IMR-90 (cell line): Measurements from ENCODE around the gene GHR. TPM values are rescaled to one million over a fixed set of nuclear protein-coding genes. Genes with fewer than 3 reads are reported as not detected.

Experiments
- ATAC-seq: fragments of 200-7000 bp; cut with Tn5 transposase; 2 replicates; pipeline ENCODE4 v1.9.1; 2020; ENCODE audit warnings: low read depth, mild to moderate bottlenecking, moderate library complexity
- BruUV-seq: library from RNA; stranded (reverse); fragments of 400-500 nt; replicated peaks from 2 replicates; lab custom pipeline; 2021; lab: Mats Ljungman, UMichigan
- CTCF ChIA-PET: fragments of 300-600 bp; formaldehyde crosslinking; extraction: SDS; loops from one replicate; lab custom pipeline; 2021; ENCODE audit warnings: antibody characterized with exemption; lab: Yijun Ruan, JAX
- POLR2A ChIA-PET: fragments of 300-600 bp; sonication (Branson Sonifier 250); formaldehyde crosslinking; loops from one replicate; lab custom pipeline; 2022; ENCODE audit warnings: antibody characterized with exemption; ENCODE audit not compliant: unreplicated experiment; lab: Charles Lee
- DNase-seq: peaks from one replicate; pipeline ENCODE4 v3.0.0; 2013
- H2AFZ ChIP-seq: replicated peaks from 2 replicates; pipeline ENCODE3; 2013; ENCODE audit warnings: low read length, mild to moderate bottlenecking; ENCODE audit not compliant: poor library complexity
- H2AK5ac ChIP-seq: 2 replicates; pipeline ENCODE4 v1.6.1; 2013; ENCODE audit warnings: low read depth, low read length, inconsistent platforms
- H2AK9ac ChIP-seq: replicated peaks from 2 replicates; pipeline ENCODE3; 2013; ENCODE audit warnings: mild to moderate bottlenecking, low read depth, low read length, moderate library complexity; ENCODE audit not compliant: poor library complexity
- H2BK120ac ChIP-seq: 2 replicates; pipeline ENCODE4 v1.6.1; 2013; ENCODE audit warnings: low read depth, low read length, inconsistent platforms
- H2BK15ac ChIP-seq: 3 replicates; pipeline ENCODE4 v1.6.1; 2013; ENCODE audit warnings: low read depth, low read length, inconsistent platforms
- H2BK20ac ChIP-seq: 2 replicates; pipeline ENCODE4 v1.6.1; 2013; ENCODE audit warnings: low read depth, mild to moderate bottlenecking, inconsistent platforms, low read length, moderate library complexity
- H2BK5ac ChIP-seq: 2 replicates; pipeline ENCODE4 v1.6.1; 2013; ENCODE audit warnings: mild to moderate bottlenecking, low read depth, low read length, inconsistent platforms; ENCODE audit not compliant: poor library complexity, severe bottlenecking
- H3K14ac ChIP-seq: replicated peaks from 2 replicates; pipeline ENCODE4 v1.6.1; 2013; ENCODE audit warnings: low read depth, low read length, inconsistent platforms
- H3K18ac ChIP-seq: 2 replicates; pipeline ENCODE4 v1.6.1; 2013; ENCODE audit warnings: low read depth, low read length, control low read depth
- H3K23ac ChIP-seq: 2 replicates; pipeline ENCODE4 v1.6.1; 2013; ENCODE audit warnings: low read depth, low read length, inconsistent platforms
- H3K27ac ChIP-seq: 2 replicates; pipeline ENCODE4 v1.5.1; 2013; ENCODE audit warnings: mild to moderate bottlenecking, control low read depth, low read length; ENCODE audit not compliant: insufficient read depth
- H3K27me3 ChIP-seq: 2 replicates; pipeline ENCODE4 v1.6.1; 2013; ENCODE audit warnings: low read length; ENCODE audit not compliant: control insufficient read depth, insufficient read depth
- H3K36me3 ChIP-seq: 2 replicates; pipeline ENCODE4 v1.6.1; 2013; ENCODE audit warnings: low read length, mixed read lengths; ENCODE audit not compliant: control insufficient read depth, insufficient read depth
- H3K4ac ChIP-seq: 2 replicates; pipeline ENCODE4 v1.6.1; 2013; ENCODE audit warnings: low read depth, low read length, inconsistent platforms
- H3K4me1 ChIP-seq: 2 replicates; pipeline ENCODE4 v1.6.1; 2013; ENCODE audit warnings: low read length, mixed read lengths; ENCODE audit not compliant: control insufficient read depth, insufficient read depth
- H3K4me2 ChIP-seq: 2 replicates; pipeline ENCODE4 v1.6.1; 2013; ENCODE audit warnings: low read depth, mild to moderate bottlenecking, control low read depth, low read length, moderate library complexity
- H3K4me3 ChIP-seq: 2 replicates; pipeline ENCODE4 v1.5.1; 2013; ENCODE audit warnings: low read depth, mild to moderate bottlenecking, control low read depth, low read length, moderate library complexity; ENCODE audit not compliant: insufficient read depth
- H3K56ac ChIP-seq: 2 replicates; pipeline ENCODE4 v1.6.1; 2013; ENCODE audit warnings: low read length, inconsistent platforms; ENCODE audit not compliant: insufficient read depth; ENCODE audit errors: extremely low read depth
- H3K79me1 ChIP-seq, 2 experiments: 2 replicates each; pipeline ENCODE4 v1.6.1; 2013; ENCODE audit warnings: low read length in 2 of 2, inconsistent platforms in 1 of 2, low read depth in 1 of 2
- H3K9ac ChIP-seq: 2 replicates; pipeline ENCODE4 v1.6.1; 2013; ENCODE audit warnings: low read depth, low read length, control low read depth
- H3K9me1 ChIP-seq: 2 replicates; pipeline ENCODE4 v1.6.1; 2013; ENCODE audit warnings: low read length, inconsistent platforms; ENCODE audit not compliant: insufficient read depth
- H3K9me3 ChIP-seq: 2 replicates; pipeline ENCODE4 v1.6.1; 2013; ENCODE audit warnings: low read length; ENCODE audit not compliant: control insufficient read depth, insufficient read depth
- H4K20me1 ChIP-seq: 2 replicates; pipeline ENCODE4 v1.6.1; 2013; ENCODE audit warnings: low read length, inconsistent platforms; ENCODE audit not compliant: insufficient read depth
- H4K5ac ChIP-seq: 2 replicates; pipeline ENCODE4 v1.6.1; 2013; ENCODE audit warnings: mild to moderate bottlenecking, low read depth, low read length, control low read depth
- H4K8ac ChIP-seq, 2 experiments: 2 replicates each; pipeline ENCODE4 v1.6.1; 2013; ENCODE audit warnings: low read depth in 2 of 2, low read length in 2 of 2, control low read depth in 1 of 2, inconsistent platforms in 1 of 2
- H4K91ac ChIP-seq: 2 replicates; pipeline ENCODE4 v1.6.1; 2013; ENCODE audit warnings: low read depth, low read length, inconsistent platforms; ENCODE audit not compliant: insufficient read depth
- CHD1 ChIP-seq: IDR thresholded peaks from 2 replicates; pipeline ENCODE4 v1.6.1; 2012; ENCODE audit warnings: low read depth, low read length, improper control_type of control experiment
- CTCF ChIP-seq: conservative IDR thresholded peaks from 2 replicates; pipeline ENCODE4 v1.5.1; 2012; ENCODE audit warnings: mild to moderate bottlenecking, low read depth, low read length, improper control_type of control experiment
- FOS ChIP-seq: fragments of 150-350 bp; IDR thresholded peaks from 2 replicates; pipeline ENCODE4 v1.6.1; 2016; ENCODE audit warnings: low read depth, low read length
- MAZ ChIP-seq: IDR thresholded peaks from 2 replicates; pipeline ENCODE4 v1.6.1; 2012; ENCODE audit warnings: low read depth, mild to moderate bottlenecking, low read length, improper control_type of control experiment, moderate library complexity, borderline replicate concordance
- RCOR1 ChIP-seq: IDR thresholded peaks from 2 replicates; pipeline ENCODE4 v1.6.1; 2012; ENCODE audit warnings: mild to moderate bottlenecking, low read length, improper control_type of control experiment; ENCODE audit not compliant: insufficient replicate concordance
- RFX5 ChIP-seq: IDR thresholded peaks from 2 replicates; pipeline ENCODE4 v1.8.0; 2012; ENCODE audit warnings: low read depth, mild to moderate bottlenecking, low read length, moderate library complexity
- SMC3 ChIP-seq: fragments of 150-350 bp; IDR thresholded peaks from 2 replicates; pipeline ENCODE4 v1.6.1; 2016; ENCODE audit warnings: low read depth, mild to moderate bottlenecking, antibody characterized with exemption, low read length, moderate library complexity
- USF2 ChIP-seq: fragments of 150-350 bp; IDR thresholded peaks from 2 replicates; pipeline ENCODE4 v1.6.1; 2017; ENCODE audit warnings: mild to moderate bottlenecking, antibody characterized with exemption, low read length, low read depth
- WGBS, 2 experiments: methylation state at CpG; one replicate each; pipeline versions ENCODE4 v1.1.5 to v1.1.7; 2013; ENCODE audit warnings: missing lambda C conversion rate in 2 of 2; ENCODE audit not compliant: insufficient read length in 1 of 2; ENCODE audit errors: extremely low coverage in 2 of 2; 5-methylcytosine and 5-hydroxymethylcytosine counted together
- dilution Hi-C: fragments of 300-500 bp; cut with HindIII; formaldehyde crosslinking; loops from one replicate; pipeline ENCODE4 v1.14.3; 2018; ENCODE audit warnings: low sequenced_read_pairs; ENCODE audit not compliant: unreplicated experiment
- in situ Hi-C: fragments of 300-500 bp; cut with MboI; formaldehyde crosslinking; loops from 3 replicates; pipeline ENCODE4 v1.14.3; 2019; ENCODE audit warnings: low sequenced_read_pairs, inconsistent platforms, mixed read lengths
- intact Hi-C: fragments of 100-400 bp; cut with micrococcal nuclease; formaldehyde crosslinking; loops from 2 replicates; pipeline ENCODE4 v1.10.0; 2022
- polyA plus RNA-seq, 3 experiments: library from polyadenylated mRNA; depleted of rRNA; stranded (reverse); fragments of >200 nt; gene quantifications; 2 replicates each; pipeline ENCODE4 v1.2.3, GENCODE V29; 2012; ENCODE audit warnings: low replicate concordance in 1 of 3
- total RNA-seq: library from RNA; depleted of rRNA; stranded (reverse); fragments of >200 nt; gene quantifications from 2 replicates; pipeline ENCODE4 v1.2.3, GENCODE V29; 2012

GHR gene
- total and polyA plus RNA-seq, 2 of the 4 experiments (the other 2 are of a cell fraction): 0.36 to 1.1 TPM

- whole genome bisulfite sequencing, 2 experiments: 60% methylated on average over 1 of the region's 4 CpGs; no CpG with 5 or more reads in 1 of the 2 experiments
- Histone ChIP-seq H4K91ac (no peak overlapping the region), H3K18ac (no peak overlapping the region), H3K4me2 (no peak overlapping the region), H3K4ac (no peak overlapping the region), H3K9me1 (no peaks in the 10 kb centered on the region), H4K8ac (no peak overlapping the region), H2BK20ac (no peak overlapping the region), H3K4me3 (no peak overlapping the region), H2BK5ac (no peak overlapping the region), H4K5ac (no peak overlapping the region), H2AFZ (no peak overlapping the region), H3K27ac (no peak overlapping the region), H3K4me1 (no peaks in the 10 kb centered on the region), H2BK120ac (no peak overlapping the region), H4K20me1 (no peaks in the 10 kb centered on the region), H3K27me3 (no peaks in the 10 kb centered on the region), H2AK9ac (no peak overlapping the region), H2BK15ac (no peak overlapping the region), H3K14ac (no peak overlapping the region), H3K23ac (no peak overlapping the region), H2AK5ac (no peak overlapping the region), H3K9me3 (no peaks in the 10 kb centered on the region), H3K79me1 (no peaks in the 10 kb centered on the region), H3K56ac (no peak overlapping the region), H3K36me3 (no peaks in the 10 kb centered on the region), H3K9ac (no peak overlapping the region)
- in situ Hi-C loops: no loop called here
- intact Hi-C loops: no loop called here
- CTCF ChIA-PET: no interaction called here
- POLR2A ChIA-PET: no interaction called here
- ATAC-seq (no peak), DNase-seq (no peak)
- BruUV-seq: no TSS peak
- dilution Hi-C loops: no loop called here
- TF ChIP-seq MAZ (no peak), SMC3 (no peak), CTCF (no peak), RCOR1 (no peak), FOS (no peak), RFX5 (no peak), CHD1 (no peak), USF2 (no peak)
Observed at GRCh38 chr5:42516282-42517042, 93.2 kb downstream of the GHR start.
